OCI-LY7 (cell line): ENCODE results near the gene RPS24. TPM values are rescaled to one million over a fixed set of nuclear protein-coding genes. Genes with fewer than 3 reads are reported as not detected.

Source experiments
- BruUV-seq: library from RNA; stranded (reverse); fragments of 400-500 nt; replicated peaks from 2 replicates; lab custom pipeline; 2021; lab: Mats Ljungman, UMichigan
- CTCF ChIA-PET: fragments of 300-600 bp; sonication (Branson Sonifier 250); formaldehyde crosslinking; loops from one replicate; lab custom pipeline; 2022; ENCODE audit warnings: antibody characterized with exemption; ENCODE audit not compliant: unreplicated experiment; lab: Charles Lee
- POLR2A ChIA-PET: fragments of 300-600 bp; sonication (Branson Sonifier 250); formaldehyde crosslinking; loops from one replicate; lab custom pipeline; 2022; ENCODE audit warnings: antibody characterized with exemption; lab: Charles Lee
- DNase-seq: peaks from one replicate; pipeline ENCODE4 v3.0.0-alpha.2; 2015; ENCODE audit warnings: low spot score
- H2AFZ ChIP-seq: fragments of 200-600 bp; sonication (generic), shearing (Covaris generic); 2 replicates; pipeline ENCODE4 v1.6.1; 2014; ENCODE audit warnings: mild to moderate bottlenecking, antibody characterized with exemption, low read length, moderate library complexity
- H3K27ac ChIP-seq: fragments of 200-600 bp; sonication (generic); 2 replicates; pipeline ENCODE4 v1.5.1; 2014; ENCODE audit warnings: mixed run types, low read depth, mild to moderate bottlenecking, moderate library complexity, low read length, inconsistent platforms; ENCODE audit not compliant: poor library complexity, severe bottlenecking
- H3K36me3 ChIP-seq: fragments of 200-600 bp; sonication (generic); 2 replicates; pipeline ENCODE4 v1.6.1; 2014; ENCODE audit warnings: mild to moderate bottlenecking, antibody characterized with exemption, low read length, moderate library complexity, mixed read lengths; ENCODE audit not compliant: insufficient read depth
- H3K4me1 ChIP-seq: fragments of 200-600 bp; sonication (generic); 2 replicates; pipeline ENCODE4 v1.5.1; 2014; ENCODE audit warnings: mild to moderate bottlenecking, low read length; ENCODE audit not compliant: insufficient read depth, poor library complexity, severe bottlenecking
- H3K4me2 ChIP-seq: fragments of 200-600 bp; sonication (generic); 2 replicates; pipeline ENCODE4 v1.6.1; 2014; ENCODE audit warnings: mild to moderate bottlenecking, low read length
- H3K4me3 ChIP-seq: fragments of 200-600 bp; sonication (generic); 2 replicates; pipeline ENCODE4 v1.5.1; 2014; ENCODE audit warnings: mild to moderate bottlenecking, low read depth, low read length; ENCODE audit not compliant: poor library complexity, severe bottlenecking
- H3K79me2 ChIP-seq: fragments of 200-600 bp; sonication (generic); 2 replicates; pipeline ENCODE4 v1.6.1; 2016; ENCODE audit warnings: low read depth, mild to moderate bottlenecking, low read length, moderate library complexity, mixed read lengths; ENCODE audit not compliant: insufficient read depth
- H3K9me2 ChIP-seq: fragments of 200-600 bp; sonication (generic); 2 replicates; pipeline ENCODE4 v1.6.1; 2016; ENCODE audit warnings: mild to moderate bottlenecking, low read length, mixed read lengths; ENCODE audit not compliant: insufficient read depth
- H3K9me3 ChIP-seq: fragments of 200-600 bp; sonication (generic); 2 replicates; pipeline ENCODE4 v1.6.1; 2014; ENCODE audit warnings: mild to moderate bottlenecking, mixed run types, low read length, mixed read lengths
- H4K20me1 ChIP-seq: fragments of 200-600 bp; sonication (generic); 2 replicates; pipeline ENCODE4 v1.6.1; 2014; ENCODE audit warnings: mild to moderate bottlenecking, antibody characterized with exemption, low read length, moderate library complexity, mixed read lengths; ENCODE audit not compliant: insufficient read depth
- CTCF ChIP-seq: fragments of 200-600 bp; sonication (generic); conservative IDR thresholded peaks from 2 replicates; pipeline ENCODE4 v1.5.1; 2014; ENCODE audit warnings: mild to moderate bottlenecking, antibody characterized with exemption, low read length, moderate library complexity, mixed read lengths
- EZH2phosphoT487 ChIP-seq: fragments of 200-600 bp; sonication (generic); IDR thresholded peaks from 2 replicates; pipeline ENCODE4 v1.6.1; 2018; ENCODE audit warnings: low read depth, borderline replicate concordance, mild to moderate bottlenecking, mixed run types, antibody characterized with exemption, low read length, moderate library complexity, mixed read lengths
- intact Hi-C: fragments of 100-400 bp; cut with micrococcal nuclease; formaldehyde crosslinking; loops from one replicate; pipeline ENCODE4 v1.10.0; 2022; ENCODE audit not compliant: unreplicated experiment
- total RNA-seq, 2 experiments: library from RNA; depleted of rRNA in 1 of 2; stranded (reverse); fragments of >200 nt in 1 of 2; shearing (Covaris generic) in 1 of 2; gene quantifications; 2 replicates each; pipeline ENCODE4 v1.2.3, GENCODE V29; 2014 to 2022

RPS24 gene
- total RNA-seq, 2 experiments from 2014 or later: 2,059 to 3,395 TPM

DNA sequence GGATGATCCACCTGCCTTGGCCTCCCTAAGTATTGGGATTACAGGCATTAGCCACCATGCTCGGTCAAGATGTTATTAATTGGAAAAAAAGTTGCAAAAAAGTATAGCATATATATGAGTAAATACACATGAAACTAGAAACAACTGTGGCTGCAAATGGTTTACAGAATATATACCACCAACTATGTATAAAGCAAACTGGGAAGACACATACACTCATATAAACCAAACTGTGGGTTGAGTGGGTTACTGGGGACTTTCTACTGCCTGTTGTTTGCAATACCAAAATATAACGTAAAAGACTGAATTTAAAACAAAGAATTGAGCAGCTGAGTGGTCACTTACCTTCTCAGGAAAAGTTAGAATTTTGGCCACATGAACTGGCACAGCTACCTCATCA is 12.5 kb upstream of the RPS24 start:
- CTCF ChIA-PET: no interaction called here
- Histone ChIP-seq H3K27ac (no peak overlapping the region), H3K36me3 (peaks cover 98% of the 10 kb centered on the region), H3K79me2 (no peaks in the 10 kb centered on the region), H3K4me3 (no peak overlapping the region), H4K20me1 (no peaks in the 10 kb centered on the region), H2AFZ (no peak overlapping the region), H3K9me3 (no peaks in the 10 kb centered on the region), H3K9me2 (no peaks in the 10 kb centered on the region), H3K4me2 (no peak overlapping the region), H3K4me1 (no peaks in the 10 kb centered on the region)
- intact Hi-C loops: loop anchor here (10.0 kb wide), 1 partner anchor 176 kb away; no protein-coding TSS in a partner anchor
- TF ChIP-seq EZH2phosphoT487 (no peak), CTCF (no peak)
- no peak for DNase-seq
- POLR2A ChIA-PET: no interaction called here
- no TSS peak for BruUV-seq

DNA sequence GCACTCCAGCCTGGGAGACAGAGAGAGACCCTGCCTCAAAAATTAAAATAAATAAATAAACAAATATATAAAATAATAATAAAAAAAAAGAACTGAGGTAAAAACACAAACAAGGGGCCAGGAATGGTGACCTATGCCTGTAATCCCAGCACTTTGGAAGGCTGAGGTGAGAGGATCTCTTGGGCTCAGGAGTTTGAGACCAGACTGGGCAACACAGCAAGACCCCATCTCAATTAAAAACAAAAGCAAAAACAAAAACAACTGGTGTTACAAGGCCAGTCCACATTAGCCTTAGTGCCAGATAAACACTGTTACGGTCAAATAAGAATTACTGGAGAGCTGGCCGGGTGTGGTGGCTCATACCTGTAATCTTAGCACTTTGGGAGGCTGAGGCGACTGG is 9.9 kb upstream of the RPS24 start:
- TF ChIP-seq EZH2phosphoT487: no peak
- TF ChIP-seq CTCF: no peak
- intact Hi-C loops: loop anchor here (10.0 kb wide), 1 partner anchor 179 kb away; no protein-coding TSS in a partner anchor
- no peak overlapping the region for H3K27ac ChIP-seq
- peaks cover 11% of the 10 kb centered on the region for H3K4me1 ChIP-seq
- H3K4me3 ChIP-seq: no peak overlapping the region
- ChIA-PET CTCF (no interaction called here), POLR2A (no interaction called here)
- H3K4me2 ChIP-seq: no peak overlapping the region
- no TSS peak for BruUV-seq
- H3K9me3 ChIP-seq: no peaks in the 10 kb centered on the region
- H4K20me1 ChIP-seq: peaks cover 9% of the 10 kb centered on the region
- H2AFZ ChIP-seq: no peak overlapping the region
- no peak for DNase-seq
- H3K9me2 ChIP-seq: no peaks in the 10 kb centered on the region
- H3K36me3 ChIP-seq: peaks cover 91% of the 10 kb centered on the region
- peaks cover 20% of the 10 kb centered on the region for H3K79me2 ChIP-seq

GRCh38 chr10:78025685-78026364 is 7.8 kb upstream of the RPS24 start:
- TF ChIP-seq EZH2phosphoT487 (no peak), CTCF (no peak)
- intact Hi-C loops: loop anchor here (10.0 kb wide), 1 partner anchor 181 kb away; no protein-coding TSS in a partner anchor
- Histone ChIP-seq H3K4me2 (no peak overlapping the region), H2AFZ (no peak overlapping the region), H3K9me3 (no peaks in the 10 kb centered on the region), H3K36me3 (peaks cover 72% of the 10 kb centered on the region), H3K9me2 (no peaks in the 10 kb centered on the region), H3K79me2 (peaks cover 24% of the 10 kb centered on the region), H3K4me3 (no peak overlapping the region), H3K4me1 (peaks cover 16% of the 10 kb centered on the region), H3K27ac (no peak overlapping the region), H4K20me1 (peaks cover 9% of the 10 kb centered on the region)
- POLR2A ChIA-PET: no interaction called here
- CTCF ChIA-PET: no interaction called here
- no TSS peak for BruUV-seq
- no peak for DNase-seq
